Liver (tissue), 3 donors: Measurements from ENCODE around the gene BTG2.

ENCODE experiments used
- GABPA ChIP-seq, 2 donors: IDR thresholded peaks in 1 of 2; conservative IDR thresholded peaks in 1 of 2; 2 replicates each; pipeline ENCODE4 v1.6.1; 2016; ENCODE audit warnings: antibody characterized with exemption in 2 of 2, mild to moderate bottlenecking in 1 of 2, moderate library complexity in 1 of 2
- JUND ChIP-seq, 2 donors: IDR thresholded peaks; 2 replicates each; pipeline ENCODE4 v1.6.1; 2016; ENCODE audit warnings: antibody characterized with exemption in 2 of 2
- RAD21 ChIP-seq, 2 donors: IDR thresholded peaks; 2 replicates each; pipeline ENCODE4 v1.6.1; 2016; ENCODE audit warnings: antibody characterized with exemption in 2 of 2, mild to moderate bottlenecking in 2 of 2
- SP1 ChIP-seq: IDR thresholded peaks from 2 replicates; pipeline ENCODE4 v1.6.1; 2018; ENCODE audit warnings: antibody characterized with exemption, mild to moderate bottlenecking
- TAF1 ChIP-seq: conservative IDR thresholded peaks from 2 replicates; pipeline ENCODE4 v1.6.1; 2016; ENCODE audit warnings: antibody characterized with exemption, mild to moderate bottlenecking
- TF ChIP-seq, protein P1 (sequence below): IDR thresholded peaks from 2 replicates; pipeline ENCODE4 v1.6.1; 2016; ENCODE audit warnings: antibody characterized with exemption
- TF ChIP-seq, protein P2 (sequence below): fragments of 150-350 bp; IDR thresholded peaks from 2 replicates; pipeline ENCODE4 v1.5.1; 2017; ENCODE audit warnings: improper control_type of control experiment, low read depth, low read length; ENCODE audit not compliant: missing input control
- TF ChIP-seq, protein P3 (sequence below): IDR thresholded peaks from 2 replicates; pipeline ENCODE4 v1.6.1; 2016; ENCODE audit warnings: antibody characterized with exemption
- donor health status: healthy.
- donor health status: healthy.

DNA sequence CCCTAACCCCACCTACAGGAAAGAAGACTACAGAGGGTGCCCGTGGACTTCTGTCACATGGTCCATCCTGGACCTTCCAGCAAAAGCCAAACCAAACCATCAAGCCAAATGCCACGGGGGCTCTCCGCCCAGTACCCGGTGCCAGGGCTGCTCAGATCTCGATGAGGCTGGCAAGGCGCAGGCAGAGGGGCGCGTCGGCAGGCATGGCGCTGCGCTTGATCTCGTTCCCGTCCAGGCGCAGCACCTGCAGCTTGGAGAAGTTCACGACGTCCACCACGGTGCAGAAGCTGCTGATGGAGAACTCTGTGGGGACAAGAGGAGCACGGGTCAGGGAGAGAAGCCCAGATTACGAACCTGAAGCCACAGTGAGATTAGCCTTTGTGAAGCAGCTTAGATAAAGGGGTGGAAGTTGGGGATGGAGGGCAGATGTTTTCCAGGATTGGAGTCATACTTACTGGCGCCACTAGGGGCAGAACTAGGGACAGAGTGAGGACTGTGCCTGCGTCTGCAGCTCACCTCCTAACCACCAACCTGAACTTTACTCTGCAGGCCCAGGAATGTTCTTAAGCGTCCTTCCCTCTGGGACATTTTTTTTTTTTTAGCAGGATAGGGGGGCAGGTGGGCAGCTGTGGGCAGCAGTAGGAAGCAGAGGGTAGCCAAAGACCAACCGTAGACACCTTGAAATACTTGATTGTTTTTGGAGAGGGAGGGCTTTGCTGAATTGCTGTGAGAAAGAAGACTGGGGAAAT, 37.0 kb downstream of the BTG2 start:
- TF ChIP-seq, protein P1, sequence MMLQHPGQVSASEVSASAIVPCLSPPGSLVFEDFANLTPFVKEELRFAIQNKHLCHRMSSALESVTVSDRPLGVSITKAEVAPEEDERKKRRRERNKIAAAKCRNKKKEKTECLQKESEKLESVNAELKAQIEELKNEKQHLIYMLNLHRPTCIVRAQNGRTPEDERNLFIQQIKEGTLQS = no peak
- TF ChIP-seq, protein P2, sequence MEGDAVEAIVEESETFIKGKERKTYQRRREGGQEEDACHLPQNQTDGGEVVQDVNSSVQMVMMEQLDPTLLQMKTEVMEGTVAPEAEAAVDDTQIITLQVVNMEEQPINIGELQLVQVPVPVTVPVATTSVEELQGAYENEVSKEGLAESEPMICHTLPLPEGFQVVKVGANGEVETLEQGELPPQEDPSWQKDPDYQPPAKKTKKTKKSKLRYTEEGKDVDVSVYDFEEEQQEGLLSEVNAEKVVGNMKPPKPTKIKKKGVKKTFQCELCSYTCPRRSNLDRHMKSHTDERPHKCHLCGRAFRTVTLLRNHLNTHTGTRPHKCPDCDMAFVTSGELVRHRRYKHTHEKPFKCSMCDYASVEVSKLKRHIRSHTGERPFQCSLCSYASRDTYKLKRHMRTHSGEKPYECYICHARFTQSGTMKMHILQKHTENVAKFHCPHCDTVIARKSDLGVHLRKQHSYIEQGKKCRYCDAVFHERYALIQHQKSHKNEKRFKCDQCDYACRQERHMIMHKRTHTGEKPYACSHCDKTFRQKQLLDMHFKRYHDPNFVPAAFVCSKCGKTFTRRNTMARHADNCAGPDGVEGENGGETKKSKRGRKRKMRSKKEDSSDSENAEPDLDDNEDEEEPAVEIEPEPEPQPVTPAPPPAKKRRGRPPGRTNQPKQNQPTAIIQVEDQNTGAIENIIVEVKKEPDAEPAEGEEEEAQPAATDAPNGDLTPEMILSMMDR = peak; percentile 70
- TF ChIP-seq GABPA (IDR thresholded peaks at IDR 0.05 in 1 of 2, conservative IDR thresholded peaks at IDR 0.05 in 1 of 2) (no peak), JUND (IDR thresholded peaks at IDR 0.05) (no peak), RAD21 (IDR thresholded peaks at IDR 0.05) (peak; percentile 56 to 78), TAF1 (no peak), SP1 (no peak)
- TF ChIP-seq, protein P3, sequence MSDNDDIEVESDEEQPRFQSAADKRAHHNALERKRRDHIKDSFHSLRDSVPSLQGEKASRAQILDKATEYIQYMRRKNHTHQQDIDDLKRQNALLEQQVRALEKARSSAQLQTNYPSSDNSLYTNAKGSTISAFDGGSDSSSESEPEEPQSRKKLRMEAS = no peak
